Esophagus muscularis mucosa (tissue), 3 donors: ENCODE results near the gene STAT4.

Experiments
- POLR2A ChIP-seq: fragments of 450-650 bp; IDR thresholded peaks from one replicate; pipeline ENCODE4 v1.6.1; 2017; ENCODE audit warnings: antibody characterized with exemption, moderate library complexity, mild to moderate bottlenecking, low read depth
- TF ChIP-seq, protein P1 (sequence below), 3 experiments: fragments of 200-600 bp in 2 of 3; fragments of 450-650 bp in 1 of 3; sonication (generic) in 2 of 3; IDR thresholded peaks; one replicate each; pipeline ENCODE4 v1.5.1; 2017 to 2019; ENCODE audit warnings: antibody characterized with exemption in 3 of 3, mild to moderate bottlenecking in 2 of 3, moderate library complexity in 1 of 3

DNA sequence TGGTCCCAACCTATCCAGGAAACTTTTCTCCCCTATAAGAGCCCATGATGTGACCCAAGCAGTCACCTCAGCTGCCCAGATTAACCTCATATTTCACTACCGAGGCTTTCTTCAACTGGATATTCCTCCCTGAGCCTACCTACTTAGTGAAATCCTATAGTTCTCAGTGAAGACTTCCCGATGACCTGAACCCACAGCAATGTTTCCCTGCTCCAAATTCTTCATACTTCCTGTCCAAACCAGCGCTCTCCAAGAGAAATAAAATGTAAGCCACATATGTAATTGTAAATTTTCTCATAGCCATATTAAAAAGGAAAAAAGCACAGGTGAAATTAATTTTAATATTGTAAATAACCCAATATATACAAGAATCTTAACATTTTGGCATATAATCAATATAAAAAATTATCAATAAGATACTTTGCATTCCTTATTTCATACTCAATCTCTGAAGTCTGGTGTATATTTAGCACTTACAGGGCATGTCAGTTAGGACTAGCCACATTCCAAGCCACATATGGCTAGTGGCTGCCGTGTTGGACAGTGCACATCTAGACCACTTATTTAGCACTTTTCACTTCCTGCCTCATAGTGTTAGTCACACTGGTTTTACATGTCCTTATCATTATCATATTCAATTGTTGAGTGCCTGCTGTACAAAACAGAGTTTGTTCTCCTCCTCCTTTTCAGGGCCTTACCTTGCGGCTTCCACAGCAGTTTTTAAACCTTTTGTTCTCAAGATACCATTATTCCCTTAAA lies 1.9 kb upstream of the STAT4 start:
- TF ChIP-seq, protein P1, sequence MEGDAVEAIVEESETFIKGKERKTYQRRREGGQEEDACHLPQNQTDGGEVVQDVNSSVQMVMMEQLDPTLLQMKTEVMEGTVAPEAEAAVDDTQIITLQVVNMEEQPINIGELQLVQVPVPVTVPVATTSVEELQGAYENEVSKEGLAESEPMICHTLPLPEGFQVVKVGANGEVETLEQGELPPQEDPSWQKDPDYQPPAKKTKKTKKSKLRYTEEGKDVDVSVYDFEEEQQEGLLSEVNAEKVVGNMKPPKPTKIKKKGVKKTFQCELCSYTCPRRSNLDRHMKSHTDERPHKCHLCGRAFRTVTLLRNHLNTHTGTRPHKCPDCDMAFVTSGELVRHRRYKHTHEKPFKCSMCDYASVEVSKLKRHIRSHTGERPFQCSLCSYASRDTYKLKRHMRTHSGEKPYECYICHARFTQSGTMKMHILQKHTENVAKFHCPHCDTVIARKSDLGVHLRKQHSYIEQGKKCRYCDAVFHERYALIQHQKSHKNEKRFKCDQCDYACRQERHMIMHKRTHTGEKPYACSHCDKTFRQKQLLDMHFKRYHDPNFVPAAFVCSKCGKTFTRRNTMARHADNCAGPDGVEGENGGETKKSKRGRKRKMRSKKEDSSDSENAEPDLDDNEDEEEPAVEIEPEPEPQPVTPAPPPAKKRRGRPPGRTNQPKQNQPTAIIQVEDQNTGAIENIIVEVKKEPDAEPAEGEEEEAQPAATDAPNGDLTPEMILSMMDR (IDR thresholded peaks at IDR 0.05) = no peak
- TF ChIP-seq POLR2A = no peak
